A549 (cell line): ENCODE results near the gene KRT77.

Experiments used
- HDAC2 ChIP-seq: fragments of 200-600 bp; sonication (generic); IDR thresholded peaks from 2 replicates; pipeline ENCODE4 v1.6.1; 2016
- NR3C1 ChIP-seq: fragments of >200 bp; sonication (Bioruptor Twin); formaldehyde crosslinking; IDR thresholded peaks from 3 replicates; pipeline ENCODE4 v1.6.1; 2017

DNA sequence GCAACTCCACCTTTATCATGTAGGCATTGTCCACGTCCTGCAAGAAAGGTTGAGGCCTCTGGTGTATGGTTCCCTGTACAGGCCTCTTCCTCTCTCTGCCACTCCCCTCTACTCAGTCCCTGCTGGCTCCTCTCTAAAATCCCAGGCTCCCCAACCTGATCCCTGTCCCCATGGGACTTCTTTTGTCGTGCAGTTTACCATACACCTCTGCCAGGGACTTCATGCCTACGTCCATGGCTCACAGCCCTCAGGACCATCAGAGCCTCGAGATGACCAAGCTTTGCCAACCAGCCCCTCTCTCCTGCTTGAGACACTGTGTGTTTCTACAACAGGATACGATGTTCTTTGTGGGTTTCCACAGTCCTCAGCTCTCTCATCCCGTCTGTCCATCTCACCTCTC is 54.3 kb downstream of the KRT77 start:
- no peak for TF ChIP-seq NR3C1
- no peak for TF ChIP-seq HDAC2
